Activated CD4-positive, alpha-beta T cell treated with anti-CD3 and anti-CD28 coated beads for 48 hours (primary cell): ENCODE data around the gene CORO1A.
"Not testable (repeated sequence)": the region's sequence is repeated elsewhere in the genome, so short reads cannot be mapped to it uniquely, and the experiment has no call there.

Experiments
- DNase-seq: peaks from one replicate; pipeline ENCODE4 v3.0.0-alpha.2; 2020

The CORO1A gene

DNA sequence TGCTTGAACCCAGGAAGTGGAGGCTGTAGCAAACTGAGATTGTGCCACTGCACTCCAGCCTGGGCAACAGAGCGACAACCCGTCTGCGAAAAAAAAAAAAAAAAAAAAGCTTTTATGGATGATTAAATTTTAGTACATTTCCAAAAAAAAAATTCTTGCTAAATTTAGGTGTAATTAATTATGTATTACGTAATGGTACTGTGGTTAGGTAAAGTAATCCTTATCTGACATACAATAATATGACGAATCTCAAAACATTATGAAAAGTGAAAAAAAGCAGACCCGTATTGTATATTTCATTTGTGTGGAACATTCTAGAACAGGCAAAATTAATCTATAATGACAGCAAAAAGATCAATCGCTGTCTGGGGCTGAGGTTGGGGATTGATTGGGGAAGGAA lies 10.3 kb upstream of the CORO1A start:
- no peak for DNase-seq

DNA sequence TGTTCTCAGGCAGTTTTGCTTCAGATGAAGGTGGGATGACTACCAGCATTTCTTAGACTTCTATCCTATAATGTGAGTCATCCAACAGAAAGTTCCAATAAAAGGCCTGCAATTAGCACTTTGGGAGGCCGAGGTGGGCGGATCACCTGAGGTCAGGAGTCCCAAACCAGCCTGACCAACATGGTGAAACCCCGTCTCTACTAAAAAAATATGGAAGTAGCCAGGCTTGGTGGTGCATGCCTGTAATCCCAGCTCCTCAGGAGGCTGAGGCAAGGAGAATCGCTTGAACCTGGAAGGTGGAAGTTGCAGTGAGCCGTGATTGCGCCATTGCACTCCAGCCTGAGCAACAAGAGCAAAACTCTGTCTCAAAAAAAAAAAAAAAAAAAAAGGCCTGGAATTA lies 6.5 kb upstream of the CORO1A start:
- not testable (repeated sequence) for DNase-seq

DNA sequence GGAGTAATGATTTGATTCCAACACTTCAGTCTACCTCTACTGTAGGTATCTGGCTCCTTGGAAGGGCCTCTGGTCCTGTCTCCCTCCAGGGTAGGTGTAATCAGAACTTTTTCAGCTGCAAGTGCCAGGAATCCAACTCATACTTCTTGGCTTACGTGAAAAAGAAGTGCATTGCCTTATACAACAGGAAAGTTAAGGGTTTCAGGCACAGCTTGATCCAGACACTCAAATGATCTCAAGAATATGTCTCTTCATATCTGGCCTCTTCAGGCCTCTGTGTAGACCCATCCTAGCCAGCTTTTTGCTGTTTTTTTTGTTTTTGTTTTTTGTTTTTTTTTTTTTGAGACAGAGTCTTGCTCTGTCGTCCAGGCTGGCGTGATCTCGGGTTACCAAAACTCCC lies 4.2 kb upstream of the CORO1A start:
- no peak for DNase-seq

- no peak for DNase-seq
Observed at GRCh38 chr16:30179931-30180330, 3.5 kb upstream of the CORO1A start.

DNA sequence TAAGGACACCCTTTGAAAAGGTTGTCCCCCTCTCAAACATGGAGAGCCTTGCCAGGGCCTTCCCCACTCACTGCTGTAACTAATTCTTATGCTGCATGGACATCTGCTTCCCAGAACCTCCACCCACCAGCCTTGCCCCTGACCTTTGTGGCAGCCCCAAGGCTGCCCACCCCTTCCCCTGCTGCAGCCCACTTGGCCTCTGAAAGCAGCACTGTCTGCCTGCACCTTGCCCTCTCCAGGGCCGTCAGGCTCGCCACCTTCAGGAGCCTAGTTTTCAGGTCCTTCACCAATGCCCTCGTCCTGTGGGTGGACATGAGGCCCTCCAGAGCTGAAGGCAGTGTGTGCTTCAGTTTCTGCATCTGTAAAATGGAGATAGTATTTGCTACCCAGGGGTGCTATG lies 2.7 kb upstream of the CORO1A start:
- no peak for DNase-seq

- DNase-seq = peak; percentile 78
Observed at GRCh38 chr16:30184096-30184890, 891 bp downstream of the CORO1A start.

- peak; percentile 47 for DNase-seq
Observed at GRCh38 chr16:30184891-30185682, 1.7 kb downstream of the CORO1A start.

GRCh38 chr16:30185683-30186421 lies 2.5 kb downstream of the CORO1A start:
- DNase-seq = peak; percentile 88

GRCh38 chr16:30186444-30186781 lies 3.0 kb downstream of the CORO1A start:
- no peak for DNase-seq

DNA sequence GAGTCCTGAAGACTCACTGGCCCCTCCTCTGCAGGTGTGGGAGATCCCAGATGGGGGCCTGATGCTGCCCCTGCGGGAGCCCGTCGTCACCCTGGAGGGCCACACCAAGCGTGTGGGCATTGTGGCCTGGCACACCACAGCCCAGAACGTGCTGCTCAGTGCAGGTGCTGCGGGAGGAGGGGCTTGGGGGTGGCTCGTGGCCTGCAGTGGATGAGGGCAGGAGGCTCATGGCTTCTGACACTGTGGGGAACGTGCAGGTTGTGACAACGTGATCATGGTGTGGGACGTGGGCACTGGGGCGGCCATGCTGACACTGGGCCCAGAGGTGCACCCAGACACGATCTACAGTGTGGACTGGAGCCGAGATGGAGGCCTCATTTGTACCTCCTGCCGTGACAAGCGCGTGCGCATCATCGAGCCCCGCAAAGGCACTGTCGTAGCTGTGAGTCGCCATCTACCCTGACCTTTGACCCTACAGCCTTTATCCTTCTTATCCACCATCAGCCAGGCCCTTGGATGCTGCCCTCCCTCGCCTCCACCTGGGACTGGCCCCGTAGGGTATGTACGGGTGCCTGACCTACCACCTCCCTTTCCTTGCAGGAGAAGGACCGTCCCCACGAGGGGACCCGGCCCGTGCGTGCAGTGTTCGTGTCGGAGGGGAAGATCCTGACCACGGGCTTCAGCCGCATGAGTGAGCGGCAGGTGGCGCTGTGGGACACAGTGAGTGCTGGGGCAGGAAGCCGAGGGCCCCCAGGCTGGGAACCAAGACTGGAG lies 3.6 kb downstream of the CORO1A start:
- DNase-seq = peak; percentile 94

- no peak for DNase-seq
Observed at GRCh38 chr16:30187556-30187865, 4.1 kb downstream of the CORO1A start.

- DNase-seq = no peak
Observed at GRCh38 chr16:30187971-30188561, 4.7 kb downstream of the CORO1A start.

DNA sequence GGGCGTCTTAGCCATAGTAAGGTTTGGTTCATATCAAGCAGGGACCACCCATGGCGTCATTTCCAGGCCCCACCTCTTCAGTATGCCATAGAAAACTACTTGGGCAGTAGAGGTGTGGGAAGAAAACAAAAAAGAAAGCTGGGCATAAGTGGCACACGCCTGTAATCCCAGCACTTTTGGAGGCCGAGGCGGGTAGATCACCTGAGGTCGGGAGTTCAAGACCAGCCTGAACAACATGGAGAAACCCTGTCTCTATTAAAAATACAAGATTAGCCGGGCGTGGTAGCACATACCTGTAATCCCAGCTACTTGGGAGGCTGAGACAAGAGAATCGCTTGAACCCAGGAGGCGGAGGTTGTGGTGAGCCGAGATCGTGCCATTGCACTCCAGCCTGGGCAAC lies 7.8 kb downstream of the CORO1A start:
- not testable (repeated sequence) for DNase-seq

- not testable (repeated sequence) for DNase-seq
Observed at GRCh38 chr16:30193098-30193497, 9.7 kb downstream of the CORO1A start.

DNA sequence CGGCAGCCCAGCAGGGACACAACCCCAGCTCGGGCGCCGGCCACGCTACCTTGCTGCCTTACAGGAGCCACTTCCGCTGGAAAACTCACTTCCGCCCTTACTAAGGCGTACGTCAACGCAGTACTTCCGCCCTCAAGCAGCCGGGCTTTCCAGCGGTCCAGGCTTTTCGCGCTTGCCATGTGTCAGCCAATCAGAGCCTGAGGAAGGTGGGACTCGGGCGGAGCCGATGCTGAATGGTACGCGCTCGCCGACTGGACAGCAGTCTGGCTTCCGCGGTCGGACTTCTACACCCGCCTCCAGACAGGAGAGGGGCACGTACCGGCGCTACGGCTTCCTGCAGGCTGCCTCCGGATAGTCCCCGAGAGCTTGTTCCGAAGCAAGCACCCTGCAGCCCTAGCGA lies 10.2 kb downstream of the CORO1A start, which contains the start of the genes BOLA2B and SLX1A:
BOLA2B (minus strand) TSS at position 52 of the 400 bp plus-strand sequence. CDS start 71 bp downstream, outside the sequence.
SLX1A (plus strand) TSS at position 261 of the 400 bp plus-strand sequence. CDS start 210 bp downstream, outside the sequence.
- DNase-seq = not testable (repeated sequence)

DNA sequence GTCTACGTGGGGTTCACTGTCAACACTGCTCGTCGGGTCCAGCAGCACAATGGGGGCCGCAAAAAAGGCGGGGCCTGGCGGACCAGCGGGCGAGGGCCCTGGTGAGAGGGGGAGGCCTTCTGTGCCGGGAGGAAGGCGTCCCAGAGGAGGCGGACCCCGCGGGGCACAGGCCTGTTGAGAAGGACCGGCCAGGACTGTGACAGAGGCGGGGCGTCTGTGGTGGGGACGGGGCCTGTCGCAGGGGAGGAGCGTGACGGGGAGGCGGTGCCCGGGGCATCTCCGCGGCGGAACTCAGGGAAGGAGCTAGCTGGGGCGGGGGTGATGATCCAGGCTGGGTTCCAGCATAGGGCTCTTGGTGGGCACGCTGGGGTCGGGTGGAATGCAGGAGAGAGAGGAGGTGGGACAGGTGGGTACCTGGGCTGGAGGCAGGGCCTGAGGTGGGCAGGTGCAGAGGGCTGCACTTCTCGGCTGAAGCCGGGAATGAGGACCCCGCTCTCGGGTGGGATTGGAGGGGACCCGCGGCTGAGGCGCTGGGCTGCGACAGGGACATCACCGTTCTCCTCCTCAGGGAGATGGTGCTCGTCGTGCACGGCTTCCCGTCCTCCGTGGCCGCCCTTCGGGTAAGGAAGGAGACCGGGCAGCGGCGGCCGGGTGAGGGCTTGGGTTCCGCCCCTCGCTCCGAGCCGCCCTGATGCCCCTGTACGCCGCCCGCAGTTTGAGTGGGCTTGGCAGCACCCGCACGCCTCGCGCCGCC lies 10.9 kb downstream of the CORO1A start:
- DNase-seq = not testable (repeated sequence)

DNA sequence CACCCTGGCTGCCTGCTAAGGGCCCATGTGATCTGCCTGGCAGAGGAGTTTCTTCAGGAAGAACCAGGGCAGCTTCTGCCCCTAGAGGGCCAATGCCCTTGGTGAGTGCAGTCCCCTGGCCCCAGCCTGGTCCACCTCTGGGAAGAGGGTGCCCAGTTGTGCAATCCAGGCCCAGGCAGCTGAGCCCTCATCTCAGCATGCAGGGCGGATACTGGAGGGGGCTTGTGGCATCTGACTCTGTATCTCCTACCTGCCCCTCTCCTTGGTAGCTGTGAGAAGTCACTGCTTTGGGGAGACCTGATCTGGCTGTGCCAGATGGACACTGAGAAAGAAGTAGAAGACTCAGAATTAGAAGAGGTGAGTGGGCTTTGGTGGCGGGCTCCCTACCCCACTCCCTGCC lies 13.6 kb downstream of the CORO1A start:
- not testable (repeated sequence) for DNase-seq

- DNase-seq = not testable (repeated sequence)
Observed at GRCh38 chr16:30199049-30199448, 15.6 kb downstream of the CORO1A start, which contains the start of gene SULT1A3. Gene SULT1A3, plus strand, starts transcription at chr16:30199255. Its CDS starts 1,474 bp downstream, at chr16:30200729.

GRCh38 chr16:30199608-30200343 lies 16.4 kb downstream of the CORO1A start:
- not testable (repeated sequence) for DNase-seq

DNA sequence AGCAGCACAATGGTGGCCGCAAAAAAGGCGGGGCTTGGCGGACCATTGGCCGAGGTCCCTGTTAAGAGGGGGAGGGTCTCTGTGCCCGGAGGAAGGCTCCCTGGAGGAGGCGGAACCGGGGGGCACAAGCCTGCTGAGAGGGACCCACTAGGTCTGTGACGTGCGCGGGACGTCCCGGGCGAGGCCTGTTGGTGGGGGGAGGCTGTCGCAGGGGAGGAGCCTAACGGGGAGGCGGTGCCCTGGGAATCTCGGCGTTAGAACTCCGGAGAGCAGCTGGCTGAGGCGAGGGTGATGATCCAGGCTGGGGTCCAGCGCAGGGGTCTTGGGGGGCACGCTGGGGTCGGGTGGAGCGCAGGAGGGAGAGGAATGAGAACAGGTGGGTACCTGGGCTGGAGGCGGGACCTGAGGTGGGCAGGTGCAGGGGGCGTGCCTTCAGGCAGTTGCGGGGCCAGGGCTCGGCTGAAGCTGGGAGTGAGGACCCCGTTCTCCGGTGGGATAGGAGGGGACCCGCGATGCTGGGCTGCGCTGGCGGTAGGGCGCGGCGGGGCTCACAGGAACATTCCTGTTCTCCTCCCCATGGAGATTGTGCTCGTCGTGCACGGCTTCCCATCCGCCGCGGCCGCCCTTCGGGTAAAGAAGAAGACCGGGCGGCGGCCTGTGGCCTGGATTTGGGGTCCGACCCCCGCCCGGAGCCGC lies 22.3 kb downstream of the CORO1A start:
- peak; percentile 1 for DNase-seq
